C4-2B (cell line): ENCODE data around the gene SULT1E1.

ENCODE experiments used
- ZFX ChIP-seq: fragments of 450-650 bp; IDR thresholded peaks from 2 replicates; pipeline ENCODE4 v1.6.1; 2017
- TF ChIP-seq, protein P1 (sequence below): fragments of 450-650 bp; conservative IDR thresholded peaks from 2 replicates; pipeline ENCODE4 v1.5.1; 2017; ENCODE audit warnings: mild to moderate bottlenecking

DNA sequence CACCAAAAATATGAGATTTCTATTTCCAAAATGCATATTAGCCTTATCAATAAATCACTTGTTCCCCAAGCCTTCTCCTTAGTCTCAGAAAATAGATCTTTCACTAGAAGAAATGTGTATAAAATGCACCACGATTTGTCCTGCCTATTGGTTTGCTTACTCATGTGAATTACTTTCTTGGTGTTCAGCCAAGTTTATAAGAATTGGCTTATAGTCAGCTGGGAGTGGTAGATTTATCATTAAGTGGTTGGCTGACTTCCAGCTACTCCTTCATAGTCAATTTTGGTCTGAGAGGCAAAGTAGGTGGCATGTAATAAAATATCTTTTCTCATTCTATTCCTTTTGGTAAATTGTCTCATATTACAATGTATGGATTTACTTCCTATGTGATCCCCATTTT, 1.3 kb downstream of the SULT1E1 start:
- TF ChIP-seq, protein P1, sequence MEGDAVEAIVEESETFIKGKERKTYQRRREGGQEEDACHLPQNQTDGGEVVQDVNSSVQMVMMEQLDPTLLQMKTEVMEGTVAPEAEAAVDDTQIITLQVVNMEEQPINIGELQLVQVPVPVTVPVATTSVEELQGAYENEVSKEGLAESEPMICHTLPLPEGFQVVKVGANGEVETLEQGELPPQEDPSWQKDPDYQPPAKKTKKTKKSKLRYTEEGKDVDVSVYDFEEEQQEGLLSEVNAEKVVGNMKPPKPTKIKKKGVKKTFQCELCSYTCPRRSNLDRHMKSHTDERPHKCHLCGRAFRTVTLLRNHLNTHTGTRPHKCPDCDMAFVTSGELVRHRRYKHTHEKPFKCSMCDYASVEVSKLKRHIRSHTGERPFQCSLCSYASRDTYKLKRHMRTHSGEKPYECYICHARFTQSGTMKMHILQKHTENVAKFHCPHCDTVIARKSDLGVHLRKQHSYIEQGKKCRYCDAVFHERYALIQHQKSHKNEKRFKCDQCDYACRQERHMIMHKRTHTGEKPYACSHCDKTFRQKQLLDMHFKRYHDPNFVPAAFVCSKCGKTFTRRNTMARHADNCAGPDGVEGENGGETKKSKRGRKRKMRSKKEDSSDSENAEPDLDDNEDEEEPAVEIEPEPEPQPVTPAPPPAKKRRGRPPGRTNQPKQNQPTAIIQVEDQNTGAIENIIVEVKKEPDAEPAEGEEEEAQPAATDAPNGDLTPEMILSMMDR = no peak
- TF ChIP-seq ZFX = no peak
